HepG2 (cell line): Measurements from ENCODE around the gene VWA7. TPM values are rescaled to one million over a fixed set of nuclear protein-coding genes. Genes with fewer than 3 reads are reported as not detected.
A peak's percentile ranks its signal among the peaks of the same experiment; 100 is the strongest.

ENCODE experiments used
- ASH2L ChIP-seq: fragments of 300-600, 200-600 bp; sonication (generic); IDR thresholded peaks from 2 replicates; pipeline ENCODE4 v1.7.0; 2017; ENCODE audit warnings: low read depth, mild to moderate bottlenecking, moderate library complexity, mixed read lengths, low read length; ENCODE audit not compliant: insufficient read length
- CREB1 ChIP-seq, 2 experiments: fragments of 450-650 bp in 1 of 2; IDR thresholded peaks; 2 replicates each; pipeline ENCODE4 v1.6.1; 2016 to 2017; ENCODE audit warnings: control low read depth in 1 of 2, mild to moderate bottlenecking in 1 of 2, missing compliant biosample characterization in 1 of 2, missing genetic modification characterization in 1 of 2
- GABPB1 ChIP-seq: IDR thresholded peaks from 2 replicates; pipeline ENCODE4 v1.6.1; 2016; ENCODE audit warnings: mild to moderate bottlenecking, missing genetic modification reagents, moderate library complexity, missing compliant biosample characterization
- HOMEZ ChIP-seq: IDR thresholded peaks from 2 replicates; pipeline ENCODE4 v1.6.1; 2016; ENCODE audit warnings: low read depth
- MED1 ChIP-seq: sonication (generic); formaldehyde crosslinking; IDR thresholded peaks from 2 replicates; pipeline ENCODE4 v1.4.0; 2020; ENCODE audit warnings: missing genetic modification reagents
- MIER3 ChIP-seq: IDR thresholded peaks from 2 replicates; pipeline ENCODE4 v1.6.1; 2016; ENCODE audit warnings: missing compliant biosample characterization, borderline replicate concordance
- NCOA5 ChIP-seq: sonication (generic); formaldehyde crosslinking; IDR thresholded peaks from 2 replicates; pipeline ENCODE4 v1.4.0; 2020; ENCODE audit warnings: missing genetic modification reagents
- NFIB ChIP-seq: sonication (generic); formaldehyde crosslinking; IDR thresholded peaks from 2 replicates; pipeline ENCODE4 v1.9.0; 2021; ENCODE audit warnings: missing genetic modification reagents, mild to moderate bottlenecking, borderline replicate concordance
- NR2F6 ChIP-seq, 2 experiments: IDR thresholded peaks; 2 replicates each; pipeline ENCODE4 v1.6.1; 2016; ENCODE audit warnings: antibody characterized with exemption in 1 of 2, mild to moderate bottlenecking in 1 of 2
- RARA ChIP-seq: IDR thresholded peaks from 2 replicates; pipeline ENCODE4 v1.6.1; 2016; ENCODE audit warnings: missing genetic modification reagents, missing compliant biosample characterization
- SMAD3 ChIP-seq: sonication (generic); formaldehyde crosslinking; IDR thresholded peaks from 2 replicates; pipeline ENCODE4 v1.4.0; 2020; ENCODE audit warnings: missing genetic modification reagents
- TCF7 ChIP-seq: sonication (generic); IDR thresholded peaks from 2 replicates; pipeline ENCODE4 v1.6.1; 2016; ENCODE audit warnings: antibody characterized with exemption, low read depth
- TRIM22 ChIP-seq: fragments of 450-650 bp; IDR thresholded peaks from 2 replicates; pipeline ENCODE4 v1.6.1; 2017
- ZFAT ChIP-seq: sonication (generic); formaldehyde crosslinking; conservative IDR thresholded peaks from 2 replicates; pipeline ENCODE4 v1.8.1; 2023; ENCODE audit warnings: missing genetic modification reagents, inconsistent platforms
- ZNF180 ChIP-seq: sonication (generic); formaldehyde crosslinking; IDR thresholded peaks from 2 replicates; pipeline ENCODE4 v1.4.0; 2020; ENCODE audit warnings: low read depth, missing genetic modification reagents, borderline replicate concordance
- ZNF720 ChIP-seq: sonication (generic); formaldehyde crosslinking; IDR thresholded peaks from 2 replicates; pipeline ENCODE4 v1.4.0; 2020; ENCODE audit warnings: missing genetic modification reagents
- ZNF772 ChIP-seq: sonication (generic); formaldehyde crosslinking; IDR thresholded peaks from 2 replicates; pipeline ENCODE4 v1.5.0; 2020; ENCODE audit warnings: mild to moderate bottlenecking, missing genetic modification reagents
- ZNF782 ChIP-seq: sonication (generic); formaldehyde crosslinking; IDR thresholded peaks from 2 replicates; pipeline ENCODE4 v1.4.0; 2020; ENCODE audit warnings: missing genetic modification reagents, mild to moderate bottlenecking, borderline replicate concordance
- ZZZ3 ChIP-seq: sonication (generic); formaldehyde crosslinking; IDR thresholded peaks from 2 replicates; pipeline ENCODE4 v1.4.0; 2020; ENCODE audit warnings: missing genetic modification reagents, mild to moderate bottlenecking, borderline replicate concordance
- polyA plus RNA-seq, 8 experiments: library from polyadenylated mRNA; depleted of rRNA in 3 of 8; stranded (reverse) in 7 of 8; unstranded in 1 of 8; fragments of >200 nt; fragmentation: Illumina TruSeq in 4 of 8; extraction: Trizol in 4 of 8; gene quantifications; 2 replicates each; pipeline versions ENCODE4 v1.2.1 to v1.2.3, GENCODE V29; 2011 to 2016; ENCODE audit warnings: low read depth in 4 of 8, missing spikeins in 1 of 8, mixed read lengths in 1 of 8; ENCODE audit not compliant: insufficient read depth in 1 of 8
- total RNA-seq, 5 experiments: library from RNA; depleted of rRNA; stranded (reverse); fragments of >200 nt; fragmentation: Illumina TruSeq; extraction: Trizol; gene quantifications; 2 replicates each; pipeline ENCODE4 v1.2.3, GENCODE V29; 2016; ENCODE audit warnings: low read depth in 1 of 5
- TF ChIP-seq, protein P1 (sequence below): IDR thresholded peaks from 2 replicates; pipeline ENCODE4 v1.6.1; 2018; ENCODE audit warnings: missing genetic modification reagents
- TF ChIP-seq, protein P2 (sequence below): sonication (generic); formaldehyde crosslinking; IDR thresholded peaks from 2 replicates; pipeline ENCODE4 v1.5.1; 2020; ENCODE audit warnings: mild to moderate bottlenecking, moderate library complexity, missing genetic modification reagents

Gene VWA7
- total and polyA plus RNA-seq, 2 of the 13 experiments (the other 11 are each of a cell fraction or from before 2014, with no cell fraction given), result 0.86 to 3.3 TPM

DNA sequence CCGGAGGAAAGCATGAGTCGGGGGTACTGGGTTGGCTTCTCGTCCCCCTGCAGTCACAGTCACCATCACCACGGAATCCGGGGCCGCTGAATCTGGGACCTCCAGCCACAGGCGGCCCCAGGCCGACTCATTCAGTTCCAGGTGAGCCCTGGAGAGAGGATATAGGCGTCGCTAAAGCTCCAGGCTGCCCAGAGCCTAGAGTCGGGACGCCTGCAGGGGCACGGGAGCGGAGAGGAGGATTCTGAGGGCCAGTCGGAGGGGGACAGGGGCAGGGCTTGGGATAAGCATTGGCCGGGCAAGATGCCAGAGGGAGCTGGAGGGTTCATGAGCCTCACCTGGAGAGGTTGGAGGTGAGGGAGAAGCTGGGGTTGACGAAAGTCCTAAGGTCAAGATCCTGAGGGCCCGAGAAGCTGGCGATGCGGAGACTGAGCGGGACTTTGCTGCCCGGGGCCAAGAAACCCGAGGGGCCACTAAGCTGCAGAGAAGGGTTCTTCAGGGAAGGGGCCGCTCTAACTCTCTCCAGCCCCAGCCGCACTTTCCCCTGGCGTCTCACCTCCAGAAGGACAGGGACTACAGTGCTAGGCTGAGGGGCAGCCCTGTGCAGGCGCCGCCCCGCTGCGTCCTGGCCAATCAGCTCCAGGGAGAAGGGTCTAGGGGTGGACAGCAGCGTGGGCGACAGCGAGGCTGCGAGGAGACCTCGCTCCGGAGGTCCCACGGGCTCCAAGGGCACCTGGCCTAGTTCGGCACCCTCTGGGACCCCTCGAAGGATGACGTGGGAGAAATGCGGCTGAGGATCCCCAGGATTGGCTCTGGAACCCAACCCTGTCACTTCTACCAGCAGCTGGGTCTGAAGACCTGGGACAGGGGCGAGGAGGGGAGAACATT is 11.0 kb downstream of the VWA7 start (continued):
- no peak for TF ChIP-seq NR2F6 (IDR thresholded peaks at IDR 0.05)
- TF ChIP-seq NR2F6 (CRISPR knock-in tag; IDR thresholded peaks at IDR 0.05), result no peak
- no peak for TF ChIP-seq ZNF772
- no peak for TF ChIP-seq NCOA5 (CRISPR knock-in tag)
- peak; percentile 84; the same call in 1 of the 2 replicates for TF ChIP-seq ZNF782 (CRISPR knock-in tag)
- TF ChIP-seq ZNF180 (CRISPR knock-in tag), result no peak
- TF ChIP-seq TCF7, result no peak
- TF ChIP-seq ASH2L, result no peak
- TF ChIP-seq ZNF720 (CRISPR knock-in tag), result no peak
- TF ChIP-seq, protein P1, sequence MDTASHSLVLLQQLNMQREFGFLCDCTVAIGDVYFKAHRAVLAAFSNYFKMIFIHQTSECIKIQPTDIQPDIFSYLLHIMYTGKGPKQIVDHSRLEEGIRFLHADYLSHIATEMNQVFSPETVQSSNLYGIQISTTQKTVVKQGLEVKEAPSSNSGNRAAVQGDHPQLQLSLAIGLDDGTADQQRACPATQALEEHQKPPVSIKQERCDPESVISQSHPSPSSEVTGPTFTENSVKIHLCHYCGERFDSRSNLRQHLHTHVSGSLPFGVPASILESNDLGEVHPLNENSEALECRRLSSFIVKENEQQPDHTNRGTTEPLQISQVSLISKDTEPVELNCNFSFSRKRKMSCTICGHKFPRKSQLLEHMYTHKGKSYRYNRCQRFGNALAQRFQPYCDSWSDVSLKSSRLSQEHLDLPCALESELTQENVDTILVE (CRISPR knock-in tag), result no peak
- TF ChIP-seq MIER3 (CRISPR knock-in tag), result no peak
- peak; percentile 54; the same call in 1 of the 2 replicates for TF ChIP-seq GABPB1
- TF ChIP-seq, protein P2, sequence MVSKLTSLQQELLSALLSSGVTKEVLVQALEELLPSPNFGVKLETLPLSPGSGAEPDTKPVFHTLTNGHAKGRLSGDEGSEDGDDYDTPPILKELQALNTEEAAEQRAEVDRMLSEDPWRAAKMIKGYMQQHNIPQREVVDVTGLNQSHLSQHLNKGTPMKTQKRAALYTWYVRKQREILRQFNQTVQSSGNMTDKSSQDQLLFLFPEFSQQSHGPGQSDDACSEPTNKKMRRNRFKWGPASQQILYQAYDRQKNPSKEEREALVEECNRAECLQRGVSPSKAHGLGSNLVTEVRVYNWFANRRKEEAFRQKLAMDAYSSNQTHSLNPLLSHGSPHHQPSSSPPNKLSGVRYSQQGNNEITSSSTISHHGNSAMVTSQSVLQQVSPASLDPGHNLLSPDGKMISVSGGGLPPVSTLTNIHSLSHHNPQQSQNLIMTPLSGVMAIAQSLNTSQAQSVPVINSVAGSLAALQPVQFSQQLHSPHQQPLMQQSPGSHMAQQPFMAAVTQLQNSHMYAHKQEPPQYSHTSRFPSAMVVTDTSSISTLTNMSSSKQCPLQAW (CRISPR knock-in tag), result peak; percentile 33; the same call in 1 of the 2 replicates
- TF ChIP-seq RARA (CRISPR knock-in tag), result no peak
- no peak for TF ChIP-seq ZZZ3 (CRISPR knock-in tag)
- TF ChIP-seq NFIB (CRISPR knock-in tag), result no peak
- TF ChIP-seq MED1 (CRISPR knock-in tag), result 0 out of 2 replicates have a peak, but pooled peaks have one; percentile 67
- no peak for TF ChIP-seq ZFAT
- peak; percentile 33; the same call in 1 of the 2 replicates for TF ChIP-seq CREB1 (IDR thresholded peaks at IDR 0.05)
- no peak for TF ChIP-seq CREB1 (CRISPR knock-in tag; IDR thresholded peaks at IDR 0.05)
- TF ChIP-seq HOMEZ (CRISPR knock-in tag), result peak; percentile 58
- no peak for TF ChIP-seq TRIM22
- TF ChIP-seq SMAD3 (CRISPR knock-in tag), result no peak
